PFSK-1 (cell line): ENCODE results near the gene AHSP.

Experiments
- FOXP2 ChIP-seq: optimal IDR thresholded peaks from 2 replicates; pipeline ENCODE3; 2011; ENCODE audit warnings: borderline replicate concordance, control low read depth, inconsistent platforms; ENCODE audit not compliant: insufficient read depth; ENCODE audit errors: extremely low read length, extremely low read depth
- POLR2AphosphoS5 ChIP-seq: IDR thresholded peaks from 2 replicates; pipeline ENCODE4 v1.6.1; 2012; ENCODE audit warnings: low read depth, mild to moderate bottlenecking, control low read depth, low read length, moderate library complexity
- REST ChIP-seq, 2 experiments: IDR thresholded peaks; 2 replicates each; pipeline versions ENCODE4 v1.6.1 to v1.8.0; 2011 to 2012; ENCODE audit warnings: low read depth in 2 of 2, low read length in 2 of 2, control low read depth in 1 of 2, inconsistent platforms in 1 of 2, mild to moderate bottlenecking in 1 of 2, moderate library complexity in 1 of 2; ENCODE audit not compliant: insufficient read depth in 1 of 2
- SIN3A ChIP-seq: IDR thresholded peaks from 2 replicates; pipeline ENCODE4 v1.6.1; 2012; ENCODE audit warnings: mild to moderate bottlenecking, low read length, moderate library complexity, borderline replicate concordance; ENCODE audit not compliant: insufficient read depth
- TAF1 ChIP-seq: IDR thresholded peaks from 2 replicates; pipeline ENCODE4 v1.6.1; 2012; ENCODE audit warnings: low read length, control low read depth, borderline replicate concordance; ENCODE audit not compliant: insufficient read depth

AHSP gene

DNA sequence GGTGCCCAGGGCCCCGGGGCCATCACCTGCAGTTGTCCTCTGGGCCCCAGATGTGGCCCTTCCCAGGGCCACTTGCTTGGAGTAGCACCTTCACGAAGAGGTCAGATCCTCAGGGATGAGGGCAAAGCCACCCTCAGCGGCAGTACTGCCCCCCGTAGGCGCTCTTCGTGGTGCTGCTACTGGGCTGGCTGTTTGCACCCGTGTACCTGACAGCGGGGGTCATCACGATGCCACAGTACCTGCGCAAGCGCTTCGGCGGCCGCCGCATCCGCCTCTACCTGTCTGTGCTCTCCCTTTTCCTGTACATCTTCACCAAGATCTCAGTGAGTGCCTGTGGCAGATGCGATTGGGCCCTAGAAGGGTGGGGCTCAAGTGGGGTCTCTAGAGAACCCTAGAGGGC is 42.1 kb upstream of the AHSP start:
- TF ChIP-seq POLR2AphosphoS5 (no peak), SIN3A (no peak)

GRCh38 chr16:31486045-31486444 is 41.7 kb upstream of the AHSP start:
- no peak for TF ChIP-seq TAF1

DNA sequence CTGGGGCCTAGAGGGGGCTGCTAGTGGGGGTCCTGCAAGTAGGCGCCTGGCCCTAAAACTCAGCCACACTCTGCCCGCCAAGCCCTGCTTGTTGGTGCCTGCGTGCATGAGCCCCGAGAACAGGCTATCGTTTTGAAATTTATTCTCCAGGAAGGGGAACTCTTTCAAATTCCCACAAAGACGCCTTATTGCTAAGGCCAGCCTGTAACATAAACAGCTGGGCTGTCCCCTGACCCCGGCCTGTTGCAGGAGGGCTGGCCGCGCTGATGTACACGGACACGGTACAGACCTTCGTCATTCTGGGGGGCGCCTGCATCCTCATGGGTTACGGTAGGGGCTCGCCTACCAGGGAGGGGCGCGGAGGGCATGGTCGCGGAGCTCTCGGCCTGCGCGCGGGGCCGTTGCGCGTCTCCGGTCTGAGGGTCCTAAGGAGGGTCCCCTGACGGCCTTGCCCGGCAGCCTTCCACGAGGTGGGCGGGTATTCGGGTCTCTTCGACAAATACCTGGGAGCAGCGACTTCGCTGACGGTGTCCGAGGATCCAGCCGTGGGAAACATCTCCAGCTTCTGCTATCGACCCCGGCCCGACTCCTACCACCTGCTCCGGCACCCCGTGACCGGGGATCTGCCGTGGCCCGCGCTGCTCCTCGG is 40.5 kb upstream of the AHSP start:
- TF ChIP-seq REST (IDR thresholded peaks at IDR 0.05; ENCODE audit: insufficient read depth in 1 of 2, low read depth in 2 of 2, low read length in 2 of 2) (no peak), TAF1 (no peak), POLR2AphosphoS5 (no peak), FOXP2 (no peak), SIN3A (no peak)

- TF ChIP-seq FOXP2 (no peak), POLR2AphosphoS5 (no peak), SIN3A (no peak), REST (IDR thresholded peaks at IDR 0.05; ENCODE audit: insufficient read depth in 1 of 2, low read depth in 2 of 2, low read length in 2 of 2) (no peak), TAF1 (no peak)
Observed at GRCh38 chr16:31487720-31488467, 39.8 kb upstream of the AHSP start.

GRCh38 chr16:31488468-31489297 is 39.0 kb upstream of the AHSP start:
- no peak for TF ChIP-seq FOXP2

DNA sequence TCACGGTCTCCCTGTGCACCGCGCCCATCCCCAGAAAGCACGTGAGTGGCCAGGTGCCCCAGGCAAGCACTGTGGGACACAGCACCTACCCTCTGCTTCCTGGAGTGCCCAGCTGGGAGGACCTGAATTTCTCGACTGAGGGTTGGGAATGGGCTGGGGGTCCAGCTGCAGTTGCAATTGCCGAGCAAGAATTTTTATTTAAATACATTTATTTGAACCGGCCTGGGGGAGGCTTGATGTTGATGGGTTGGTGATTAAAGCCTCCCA is 38.5 kb upstream of the AHSP start:
- TF ChIP-seq FOXP2 (no peak), TAF1 (no peak), SIN3A (no peak), REST (IDR thresholded peaks at IDR 0.05; ENCODE audit: insufficient read depth in 1 of 2, low read depth in 2 of 2, low read length in 2 of 2) (no peak), POLR2AphosphoS5 (no peak)
